Measurements from ENCODE around the gene OR10C1.
"Not testable (repeated sequence)": the region's sequence is repeated elsewhere in the genome, so short reads cannot be mapped to it uniquely, and the experiment has no call there.

OR10C1 gene

GRCh38 chr6:29439006-29439405, at the start of gene OR10C1:
OR10C1 (plus strand) TSS chr6:29439306; CDS start chr6:29440016, 710 bp downstream.
- no peak for DNase-seq

- DNase-seq = no peak
Observed at GRCh38 chr6:29395331-29395730, 43.8 kb upstream of the OR10C1 start, which contains the start of gene OR12D2. OR12D2 (plus strand) TSS chr6:29395631; CDS start chr6:29396700, 1,069 bp downstream.

- no peak for DNase-seq
Observed at GRCh38 chr6:29399525-29399924, 39.6 kb upstream of the OR10C1 start.

- no peak for DNase-seq
Observed at GRCh38 chr6:29403801-29404200, 35.3 kb upstream of the OR10C1 start.

- DNase-seq = no peak
Observed at GRCh38 chr6:29414588-29414987, 24.5 kb upstream of the OR10C1 start, which contains the start of gene OR12D1. OR12D1 (plus strand) TSS chr6:29414928.

- DNase-seq = no peak
Observed at GRCh38 chr6:29419516-29419915, 19.6 kb upstream of the OR10C1 start.

GRCh38 chr6:29424168-29424567, 14.9 kb upstream of the OR10C1 start:
- no peak for DNase-seq

GRCh38 chr6:29424575-29424974, 14.5 kb upstream of the OR10C1 start:
- no peak for DNase-seq

- no peak for DNase-seq
Observed at GRCh38 chr6:29425075-29425474, 14.0 kb upstream of the OR10C1 start.

GRCh38 chr6:29426654-29427053, 12.5 kb upstream of the OR10C1 start:
- no peak for DNase-seq

- not testable (repeated sequence) for DNase-seq
Observed at GRCh38 chr6:29436730-29437129, 2.4 kb upstream of the OR10C1 start.

GRCh38 chr6:29442719-29443118, 3.6 kb downstream of the OR10C1 start:
- DNase-seq = no peak

- not testable (repeated sequence) for DNase-seq
Observed at GRCh38 chr6:29444031-29444430, 4.9 kb downstream of the OR10C1 start.

GRCh38 chr6:29447670-29448069, 8.6 kb downstream of the OR10C1 start:
- DNase-seq = no peak

- no peak for DNase-seq
Observed at GRCh38 chr6:29451471-29452193, 12.5 kb downstream of the OR10C1 start.

GRCh38 chr6:29456971-29457370, 17.9 kb downstream of the OR10C1 start, which contains the start of the genes OR11A1 and OR2H1:
OR11A1 (minus strand) TSS chr6:29457071; CDS start chr6:29427641, 29,430 bp downstream.
OR2H1 (plus strand) TSS chr6:29457155; CDS start chr6:29461770, 4,615 bp downstream.
- DNase-seq = no peak

GRCh38 chr6:29461021-29461814, 22.1 kb downstream of the OR10C1 start:
- DNase-seq = no peak

- DNase-seq = no peak
Observed at GRCh38 chr6:29462022-29462421, 22.9 kb downstream of the OR10C1 start.

- DNase-seq = no peak
Observed at GRCh38 chr6:29465279-29465678, 26.2 kb downstream of the OR10C1 start.

GRCh38 chr6:29465801-29466200, 26.7 kb downstream of the OR10C1 start:
- no peak for DNase-seq

- no peak for DNase-seq
Observed at GRCh38 chr6:29466241-29466640, 27.1 kb downstream of the OR10C1 start.

GRCh38 chr6:29474996-29475395, 35.9 kb downstream of the OR10C1 start:
- DNase-seq = no peak

GRCh38 chr6:29477923-29478450, 38.9 kb downstream of the OR10C1 start:
- no peak for DNase-seq

- DNase-seq = no peak
Observed at GRCh38 chr6:29478740-29479139, 39.6 kb downstream of the OR10C1 start.
